ENCODE measurements around the gene MAP2K3. TPM values are rescaled to one million over a fixed set of nuclear protein-coding genes. Genes with fewer than 3 reads are reported as not detected.

MAP2K3 gene
- total RNA-seq, 1 donor from 2014 or later, result 36.2 TPM

DNA sequence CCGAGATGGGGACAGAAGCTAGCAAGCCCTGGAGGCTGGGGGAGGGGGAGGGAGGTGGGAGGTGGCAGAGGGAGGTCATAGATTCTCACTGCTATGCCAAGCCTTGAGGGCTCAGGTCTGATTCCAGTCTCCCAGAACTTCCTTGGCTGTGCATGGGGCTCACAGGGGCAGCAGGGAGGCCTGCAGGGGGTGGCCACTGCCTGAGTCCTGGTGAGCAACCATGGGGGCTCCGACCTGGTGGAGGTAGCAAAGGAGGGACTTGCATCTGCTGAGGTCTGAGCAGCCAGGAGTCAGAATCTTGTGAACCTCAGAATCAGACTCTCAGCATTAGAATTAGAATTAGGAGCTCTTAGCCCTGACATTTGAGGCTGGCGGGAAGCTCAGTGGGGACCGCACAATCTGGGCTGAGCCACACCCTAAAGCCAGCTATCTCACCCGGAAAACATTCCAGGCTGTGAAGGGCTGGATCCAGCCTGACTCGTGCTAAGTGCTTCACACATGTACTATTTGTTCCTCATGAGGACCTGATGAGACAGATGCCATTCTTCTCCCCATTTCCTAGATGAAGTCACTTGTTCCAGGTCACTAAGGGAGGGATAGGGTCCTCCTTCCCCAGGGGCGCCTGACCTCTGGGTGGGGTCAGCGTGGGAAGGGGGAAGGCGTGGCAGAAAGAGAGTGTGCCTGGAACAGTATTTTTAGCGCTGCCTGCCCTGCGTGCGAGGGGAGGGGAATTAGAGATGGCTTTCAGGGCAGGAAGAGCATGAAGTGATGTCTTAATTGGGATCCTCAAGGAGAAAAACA is 74.4 kb downstream of the MAP2K3 start:
- Mint-ChIP-seq H3K4me1 (ENCODE audit: unreplicated experiment) (peaks cover 15% of the 10 kb centered on the region), H3K4me3 (ENCODE audit: unreplicated experiment) (no peak overlapping the region), H3K9me3 (ENCODE audit: unreplicated experiment) (no peaks in the 10 kb centered on the region), H3K36me3 (ENCODE audit: unreplicated experiment) (no peaks in the 10 kb centered on the region), H3K27ac (ENCODE audit: unreplicated experiment) (no peak overlapping the region), H3K27me3 (ENCODE audit: unreplicated experiment) (no peaks in the 10 kb centered on the region)
- no peak for DNase-seq (ENCODE audit: extremely low spot score, unreplicated experiment)
- TF ChIP-seq, protein P1, sequence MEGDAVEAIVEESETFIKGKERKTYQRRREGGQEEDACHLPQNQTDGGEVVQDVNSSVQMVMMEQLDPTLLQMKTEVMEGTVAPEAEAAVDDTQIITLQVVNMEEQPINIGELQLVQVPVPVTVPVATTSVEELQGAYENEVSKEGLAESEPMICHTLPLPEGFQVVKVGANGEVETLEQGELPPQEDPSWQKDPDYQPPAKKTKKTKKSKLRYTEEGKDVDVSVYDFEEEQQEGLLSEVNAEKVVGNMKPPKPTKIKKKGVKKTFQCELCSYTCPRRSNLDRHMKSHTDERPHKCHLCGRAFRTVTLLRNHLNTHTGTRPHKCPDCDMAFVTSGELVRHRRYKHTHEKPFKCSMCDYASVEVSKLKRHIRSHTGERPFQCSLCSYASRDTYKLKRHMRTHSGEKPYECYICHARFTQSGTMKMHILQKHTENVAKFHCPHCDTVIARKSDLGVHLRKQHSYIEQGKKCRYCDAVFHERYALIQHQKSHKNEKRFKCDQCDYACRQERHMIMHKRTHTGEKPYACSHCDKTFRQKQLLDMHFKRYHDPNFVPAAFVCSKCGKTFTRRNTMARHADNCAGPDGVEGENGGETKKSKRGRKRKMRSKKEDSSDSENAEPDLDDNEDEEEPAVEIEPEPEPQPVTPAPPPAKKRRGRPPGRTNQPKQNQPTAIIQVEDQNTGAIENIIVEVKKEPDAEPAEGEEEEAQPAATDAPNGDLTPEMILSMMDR (IDR thresholded peaks at IDR 0.05), result no peak

DNA sequence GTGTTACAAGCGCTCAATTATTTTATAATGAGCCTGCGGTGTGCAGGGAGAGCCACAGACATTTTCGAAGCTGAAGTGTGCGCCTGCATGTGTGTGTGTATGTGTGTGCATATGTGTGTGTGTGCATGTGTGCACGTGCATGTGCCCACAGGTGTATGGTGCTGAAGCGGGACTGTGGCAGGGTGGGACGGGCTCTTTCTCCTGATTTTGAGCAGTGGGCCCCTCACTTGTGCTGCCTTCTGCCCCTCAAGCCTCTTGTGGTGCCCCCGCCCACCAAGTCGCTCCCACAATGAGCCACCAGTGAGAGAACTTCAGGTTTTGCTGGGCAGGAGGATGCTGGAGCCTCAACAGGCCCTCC is 75.0 kb downstream of the MAP2K3 start:
- H3K27me3 Mint-ChIP-seq (ENCODE audit: unreplicated experiment), result no peaks in the 10 kb centered on the region
- TF ChIP-seq, protein P1 (IDR thresholded peaks at IDR 0.05), result no peak
- no peaks in the 10 kb centered on the region for H3K36me3 Mint-ChIP-seq (ENCODE audit: unreplicated experiment)
- no peaks in the 10 kb centered on the region for H3K9me3 Mint-ChIP-seq (ENCODE audit: unreplicated experiment)
- DNase-seq (ENCODE audit: extremely low spot score, unreplicated experiment), result no peak
- H3K4me3 Mint-ChIP-seq (ENCODE audit: unreplicated experiment), result no peak overlapping the region
- peaks cover 17% of the 10 kb centered on the region for H3K4me1 Mint-ChIP-seq (ENCODE audit: unreplicated experiment)
- no peak overlapping the region for H3K27ac Mint-ChIP-seq (ENCODE audit: unreplicated experiment)

DNA sequence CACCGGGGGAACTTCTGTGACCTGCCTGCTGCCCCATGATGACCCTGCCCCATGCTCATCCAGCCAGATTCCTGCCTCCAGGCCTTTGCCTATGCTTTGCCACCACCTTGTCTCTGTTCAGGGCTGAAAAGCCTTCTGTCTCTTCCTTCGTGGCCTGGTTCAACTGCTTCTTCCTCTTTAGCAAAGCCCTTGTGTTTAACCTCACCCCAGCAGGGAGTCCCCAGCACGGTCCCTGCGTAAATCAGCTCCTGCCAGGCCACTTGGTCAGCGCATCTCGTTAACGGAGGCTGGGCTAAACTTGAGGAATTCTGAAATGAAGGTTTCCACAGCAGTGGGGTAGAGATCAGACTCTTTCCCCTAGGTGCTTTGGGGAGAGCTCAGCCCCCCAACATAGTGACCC is 75.5 kb downstream of the MAP2K3 start:
- no peak overlapping the region for H3K4me3 Mint-ChIP-seq (ENCODE audit: unreplicated experiment)
- no peaks in the 10 kb centered on the region for H3K27me3 Mint-ChIP-seq (ENCODE audit: unreplicated experiment)
- TF ChIP-seq, protein P1 (IDR thresholded peaks at IDR 0.05), result no peak
- DNase-seq (ENCODE audit: extremely low spot score, unreplicated experiment), result no peak
- H3K27ac Mint-ChIP-seq (ENCODE audit: unreplicated experiment), result no peak overlapping the region
- no peaks in the 10 kb centered on the region for H3K36me3 Mint-ChIP-seq (ENCODE audit: unreplicated experiment)
- H3K9me3 Mint-ChIP-seq (ENCODE audit: unreplicated experiment), result no peaks in the 10 kb centered on the region
- H3K4me1 Mint-ChIP-seq (ENCODE audit: unreplicated experiment), result peaks cover 17% of the 10 kb centered on the region

DNA sequence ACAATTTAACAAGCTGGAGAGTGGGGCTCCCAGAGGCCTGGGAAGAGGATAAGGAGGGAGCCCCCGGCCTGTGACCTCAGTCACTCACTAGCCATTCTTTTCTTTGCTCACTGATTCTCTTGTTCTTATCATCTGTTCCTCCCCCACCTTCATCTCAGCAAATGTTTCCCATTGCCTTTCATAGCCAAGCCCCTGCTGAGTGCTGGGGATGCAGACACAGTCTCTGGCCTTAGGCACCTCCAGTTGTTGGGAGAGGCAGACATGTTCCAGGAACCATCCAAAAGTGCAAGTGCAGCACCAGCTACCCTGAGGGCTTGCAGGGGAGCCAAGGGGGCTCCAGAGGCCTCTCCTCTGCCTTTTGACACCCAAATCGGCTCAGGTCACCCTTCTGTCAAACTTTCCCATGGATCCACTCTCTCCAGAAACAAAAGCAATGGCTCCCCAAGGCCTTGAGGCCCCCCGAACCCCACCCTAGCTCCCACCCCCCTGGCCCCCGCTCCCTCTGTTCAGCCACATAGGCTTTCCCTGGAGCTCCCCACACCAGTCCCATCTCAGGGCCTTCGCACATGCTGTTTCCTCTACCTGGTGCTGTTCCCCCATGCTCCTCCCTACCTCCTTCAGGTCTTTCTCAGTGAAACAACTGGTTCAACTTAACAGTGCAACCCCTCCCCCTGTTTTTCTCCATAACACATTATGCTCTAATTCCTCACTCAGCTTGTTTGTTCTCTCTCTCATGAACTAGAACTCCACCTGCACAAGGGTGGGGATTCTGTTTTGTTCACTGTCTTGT is 76.7 kb downstream of the MAP2K3 start:
- no peaks in the 10 kb centered on the region for H3K9me3 Mint-ChIP-seq (ENCODE audit: unreplicated experiment)
- peaks cover 17% of the 10 kb centered on the region for H3K4me1 Mint-ChIP-seq (ENCODE audit: unreplicated experiment)
- H3K36me3 Mint-ChIP-seq (ENCODE audit: unreplicated experiment), result no peaks in the 10 kb centered on the region
- TF ChIP-seq, protein P1 (IDR thresholded peaks at IDR 0.05), result no peak
- no peak for DNase-seq (ENCODE audit: extremely low spot score, unreplicated experiment)
- no peak overlapping the region for H3K4me3 Mint-ChIP-seq (ENCODE audit: unreplicated experiment)
- no peaks in the 10 kb centered on the region for H3K27me3 Mint-ChIP-seq (ENCODE audit: unreplicated experiment)
- no peak overlapping the region for H3K27ac Mint-ChIP-seq (ENCODE audit: unreplicated experiment)

DNA sequence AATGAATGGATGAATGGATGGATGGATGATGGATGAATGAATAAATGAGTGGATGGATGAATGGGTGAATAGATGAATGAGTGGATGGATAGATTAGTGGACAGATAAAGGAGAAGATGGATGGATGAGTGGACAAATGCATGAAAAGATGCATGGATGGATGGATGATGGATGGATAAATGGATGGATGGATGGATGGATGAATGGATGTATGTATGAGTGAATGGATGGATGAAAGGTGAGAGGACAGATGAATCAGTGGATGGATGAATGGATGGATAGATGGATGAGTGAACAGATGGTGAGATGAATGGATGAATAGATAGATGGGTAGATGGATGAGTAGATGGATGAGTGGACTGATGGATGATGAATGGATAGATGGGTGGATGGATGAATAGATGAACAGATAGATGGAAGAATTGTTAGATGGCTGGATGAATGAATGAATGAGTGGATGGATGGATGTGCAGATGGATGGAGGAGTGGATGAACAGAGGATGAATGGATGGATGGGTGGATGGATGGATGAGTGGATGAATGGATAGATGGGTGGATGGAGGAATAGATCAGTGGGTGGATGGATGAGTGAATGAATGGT is 77.9 kb downstream of the MAP2K3 start:
- H3K9me3 Mint-ChIP-seq (ENCODE audit: unreplicated experiment), result no peaks in the 10 kb centered on the region
- DNase-seq (ENCODE audit: extremely low spot score, unreplicated experiment), result no peak
- H3K4me1 Mint-ChIP-seq (ENCODE audit: unreplicated experiment), result peaks cover 17% of the 10 kb centered on the region
- H3K36me3 Mint-ChIP-seq (ENCODE audit: unreplicated experiment), result no peaks in the 10 kb centered on the region
- H3K27me3 Mint-ChIP-seq (ENCODE audit: unreplicated experiment), result no peaks in the 10 kb centered on the region
- no peak overlapping the region for H3K4me3 Mint-ChIP-seq (ENCODE audit: unreplicated experiment)
- TF ChIP-seq, protein P1 (IDR thresholded peaks at IDR 0.05), result no peak
- no peak overlapping the region for H3K27ac Mint-ChIP-seq (ENCODE audit: unreplicated experiment)

Measured in osteocyte (in vitro differentiated cells).